GM18505 (cell line): Measurements from ENCODE around the gene TRIM44.
"Not testable (repeated sequence)": the region's sequence is repeated elsewhere in the genome, so short reads cannot be mapped to it uniquely, and the experiment has no call there.

Experiments used
- ATAC-seq: cut with Tn5 transposase; IDR thresholded peaks from one replicate; pipeline ENCODE4 v1.9.1; 2021; ENCODE audit not compliant: unreplicated experiment
- POLR2A ChIP-seq: IDR thresholded peaks from 4 replicates; pipeline ENCODE4 v1.6.1; 2011; ENCODE audit warnings: borderline replicate concordance; ENCODE audit not compliant: insufficient read depth, insufficient read length; ENCODE audit errors: extremely low read depth

Gene TRIM44

GRCh38 chr11:35750315-35750714 lies 87.7 kb downstream of the TRIM44 start:
- TF ChIP-seq POLR2A, result no peak
- ATAC-seq, result no peak

DNA sequence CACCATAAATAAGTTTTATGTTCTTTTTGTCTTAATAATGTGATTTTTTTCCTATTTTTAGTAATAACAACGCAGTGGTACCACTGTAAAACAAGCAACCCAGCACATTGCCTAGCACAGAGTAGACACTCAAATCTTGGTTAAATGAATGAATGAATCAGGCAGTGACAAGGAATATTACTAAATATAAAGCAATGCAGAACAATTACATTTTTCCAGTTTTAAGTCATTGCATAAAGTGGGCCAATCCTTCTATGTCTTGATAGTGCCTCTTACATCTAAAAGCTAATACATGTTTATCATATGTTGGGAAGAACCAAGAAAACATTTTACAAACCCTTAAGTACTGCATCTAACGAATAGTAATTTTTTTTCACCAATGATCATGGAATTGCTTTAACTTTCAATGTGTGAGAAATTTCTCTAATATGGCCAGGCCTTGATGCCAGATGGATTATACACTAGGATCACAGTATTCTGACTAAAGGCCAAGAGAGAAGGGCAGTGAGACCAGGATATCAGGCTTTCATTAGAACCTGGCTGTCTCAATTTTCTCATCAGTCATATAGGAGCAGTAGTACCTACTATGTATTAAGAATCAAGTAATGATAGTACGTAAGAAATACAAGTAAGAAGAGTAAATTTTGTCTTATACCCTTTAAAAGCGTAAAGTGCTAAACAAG lies 88.5 kb downstream of the TRIM44 start:
- no peak for ATAC-seq
- no peak for TF ChIP-seq POLR2A

DNA sequence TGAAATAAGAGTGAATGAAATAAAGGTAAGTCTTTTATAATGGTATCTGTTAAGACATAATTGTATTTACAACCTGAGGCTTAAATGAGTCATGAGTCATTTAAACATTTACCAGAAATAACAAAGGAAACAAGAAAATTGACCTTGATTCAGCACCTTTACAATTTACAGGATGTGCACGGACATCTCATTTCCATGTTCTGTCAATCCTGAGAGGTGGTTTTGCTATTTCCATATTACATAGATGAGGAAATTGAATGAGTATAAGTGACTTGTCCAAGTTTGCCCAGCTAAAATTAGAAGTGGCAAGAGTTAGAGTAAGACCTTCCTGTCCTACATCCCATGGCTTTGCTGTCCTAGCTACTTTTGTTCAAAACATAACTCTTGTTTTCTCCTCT lies 89.1 kb downstream of the TRIM44 start:
- no peak for ATAC-seq
- no peak for TF ChIP-seq POLR2A

DNA sequence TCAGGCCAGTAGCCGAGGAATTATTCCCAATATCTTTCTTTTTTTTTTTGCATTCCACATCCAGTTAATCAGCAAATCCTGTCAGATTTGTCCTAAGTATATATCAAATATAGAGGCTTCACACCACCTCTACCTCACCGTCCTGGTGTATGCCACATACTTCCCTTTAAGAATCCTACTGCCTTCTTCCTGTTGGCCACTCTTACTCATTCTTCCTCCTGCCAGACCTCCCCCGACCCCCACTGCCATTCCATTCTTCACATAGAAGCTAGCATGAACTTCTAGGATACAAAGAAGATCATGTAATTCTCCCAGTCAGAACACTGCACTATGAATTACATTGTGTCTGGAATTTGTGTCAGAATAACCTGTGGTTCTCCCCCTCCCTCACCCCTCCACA lies 89.5 kb downstream of the TRIM44 start:
- no peak for TF ChIP-seq POLR2A
- no peak for ATAC-seq

DNA sequence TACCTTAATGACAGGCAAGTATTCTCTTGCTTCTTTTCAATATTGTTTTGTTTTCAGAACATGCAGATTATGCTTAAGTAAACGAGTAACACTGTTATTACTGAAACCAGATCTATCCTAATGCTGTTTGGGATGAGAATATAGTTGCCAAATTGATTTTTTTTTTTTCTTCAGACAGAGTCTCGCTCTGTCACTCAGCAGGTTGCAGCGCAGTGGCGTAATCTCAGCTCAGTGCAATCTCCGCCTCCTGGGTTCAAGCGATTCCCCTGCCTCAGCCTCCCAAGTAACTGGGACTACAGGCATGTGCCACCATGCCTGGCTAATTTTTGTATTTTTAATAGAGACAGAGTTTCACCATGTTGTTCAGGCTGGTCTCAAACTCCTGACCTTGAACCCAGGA lies 91.0 kb downstream of the TRIM44 start:
- not testable (repeated sequence) for ATAC-seq

GRCh38 chr11:35759951-35760350 lies 97.4 kb downstream of the TRIM44 start:
- not testable (repeated sequence) for ATAC-seq

DNA sequence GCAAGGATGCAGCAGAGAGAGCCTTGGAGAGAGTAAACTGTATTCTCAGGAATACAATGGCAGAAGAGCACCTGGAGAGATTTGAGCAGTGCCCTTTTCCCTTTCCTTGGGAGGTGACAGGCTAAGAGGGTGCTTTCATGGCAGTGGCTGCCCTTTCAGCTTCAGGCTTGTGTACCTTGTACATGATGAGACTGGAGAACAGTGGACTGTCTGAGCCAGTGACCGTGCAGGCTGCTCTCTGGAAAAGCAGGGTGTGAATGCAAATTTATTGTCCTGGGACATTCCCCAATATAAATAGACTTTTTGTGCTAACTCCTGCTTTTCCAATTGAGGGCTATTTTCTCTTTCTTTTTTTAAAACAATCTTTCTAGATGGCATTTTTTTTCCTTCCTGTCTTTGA lies 99.3 kb downstream of the TRIM44 start:
- TF ChIP-seq POLR2A, result no peak
- no peak for ATAC-seq

- TF ChIP-seq POLR2A, result no peak
- no peak for ATAC-seq
These were observed 100.7 kb downstream of the TRIM44 start for GRCh38 chr11:35763301-35763700.

GRCh38 chr11:35763765-35764164 lies 101.2 kb downstream of the TRIM44 start:
- ATAC-seq, result no peak
- TF ChIP-seq POLR2A, result no peak

- no peak for TF ChIP-seq POLR2A
These were observed 101.8 kb downstream of the TRIM44 start for GRCh38 chr11:35764417-35764816.

DNA sequence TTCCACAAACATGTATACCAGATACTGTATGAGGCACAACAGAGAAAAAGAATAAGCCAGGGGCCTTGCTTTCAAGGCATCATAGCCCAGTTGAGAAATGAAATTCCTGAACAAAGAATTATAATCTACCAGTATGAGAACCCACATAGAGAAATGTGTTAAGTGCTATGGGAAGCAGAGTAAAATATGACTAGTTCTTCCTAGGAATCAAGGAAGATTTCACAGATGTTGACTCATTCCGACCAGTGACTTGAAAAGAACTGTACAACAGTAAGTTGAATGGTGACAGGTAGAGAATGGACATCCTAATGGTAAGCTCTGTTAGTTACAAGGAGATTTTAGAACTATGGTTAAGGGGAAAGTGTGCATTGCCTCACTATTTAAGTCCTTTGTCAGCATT lies 102.6 kb downstream of the TRIM44 start:
- no peak for ATAC-seq
- no peak for TF ChIP-seq POLR2A

More at GRCh38 chr11:35764417-35764816, 101.8 kb downstream of the TRIM44 start:
- no peak for ATAC-seq

- TF ChIP-seq POLR2A, result no peak
- no peak for ATAC-seq
These were observed 104.1 kb downstream of the TRIM44 start for GRCh38 chr11:35766651-35767050.

GRCh38 chr11:35770425-35770824 lies 107.8 kb downstream of the TRIM44 start:
- ATAC-seq, result not testable (repeated sequence)

DNA sequence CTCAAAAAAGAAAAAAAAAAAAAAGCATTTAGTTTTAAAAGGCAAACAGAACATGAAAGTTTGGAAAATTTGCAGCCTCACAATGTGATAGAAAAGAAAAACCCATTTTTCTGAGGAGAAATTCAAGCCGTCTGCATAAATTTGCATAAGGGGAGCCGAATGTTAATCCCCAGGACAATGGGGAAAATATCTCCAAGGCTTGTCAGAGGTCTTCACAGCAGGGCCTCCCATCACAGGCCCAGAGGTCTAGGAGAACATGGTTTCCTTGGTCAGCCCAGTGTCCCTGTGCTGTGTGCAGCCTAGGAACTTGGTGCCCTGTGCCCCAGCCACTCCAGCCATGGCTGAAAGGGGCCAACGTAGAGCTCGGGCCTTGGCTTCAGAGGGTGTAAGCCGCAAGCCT lies 109.1 kb downstream of the TRIM44 start:
- ATAC-seq, result no peak
- no peak for TF ChIP-seq POLR2A

GRCh38 chr11:35777241-35777640 lies 114.7 kb downstream of the TRIM44 start:
- not testable (repeated sequence) for ATAC-seq

DNA sequence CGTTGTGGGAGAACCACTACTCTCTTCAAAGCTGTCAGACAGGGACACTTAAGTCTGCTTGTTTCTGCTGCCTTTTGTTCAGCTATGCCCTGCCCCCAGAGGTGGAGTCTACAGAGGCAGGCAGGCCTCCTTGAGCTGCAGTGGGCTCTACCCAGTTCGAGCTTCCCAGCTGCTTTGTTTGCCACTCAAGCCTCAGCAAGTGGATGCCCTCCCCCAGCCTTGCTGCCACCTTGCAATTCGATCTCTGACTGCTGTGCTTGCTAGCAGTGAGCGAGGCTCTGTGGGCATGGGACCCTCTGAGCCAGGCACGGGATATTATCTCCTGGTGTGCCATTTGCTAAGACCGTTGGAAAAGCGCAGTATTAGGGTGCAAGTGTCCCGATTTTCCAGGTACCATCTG lies 116.4 kb downstream of the TRIM44 start:
- not testable (repeated sequence) for ATAC-seq
